ENCODE results near the gene LRRC45. TPM values are rescaled to one million over a fixed set of nuclear protein-coding genes. Genes with fewer than 3 reads are reported as not detected.

Gene LRRC45
- total RNA-seq, 1 donor from 2014 or later: 17.3 TPM

GRCh38 chr17:82030470-82031302 is 7.6 kb downstream of the LRRC45 start:
- TF ChIP-seq, protein P1, sequence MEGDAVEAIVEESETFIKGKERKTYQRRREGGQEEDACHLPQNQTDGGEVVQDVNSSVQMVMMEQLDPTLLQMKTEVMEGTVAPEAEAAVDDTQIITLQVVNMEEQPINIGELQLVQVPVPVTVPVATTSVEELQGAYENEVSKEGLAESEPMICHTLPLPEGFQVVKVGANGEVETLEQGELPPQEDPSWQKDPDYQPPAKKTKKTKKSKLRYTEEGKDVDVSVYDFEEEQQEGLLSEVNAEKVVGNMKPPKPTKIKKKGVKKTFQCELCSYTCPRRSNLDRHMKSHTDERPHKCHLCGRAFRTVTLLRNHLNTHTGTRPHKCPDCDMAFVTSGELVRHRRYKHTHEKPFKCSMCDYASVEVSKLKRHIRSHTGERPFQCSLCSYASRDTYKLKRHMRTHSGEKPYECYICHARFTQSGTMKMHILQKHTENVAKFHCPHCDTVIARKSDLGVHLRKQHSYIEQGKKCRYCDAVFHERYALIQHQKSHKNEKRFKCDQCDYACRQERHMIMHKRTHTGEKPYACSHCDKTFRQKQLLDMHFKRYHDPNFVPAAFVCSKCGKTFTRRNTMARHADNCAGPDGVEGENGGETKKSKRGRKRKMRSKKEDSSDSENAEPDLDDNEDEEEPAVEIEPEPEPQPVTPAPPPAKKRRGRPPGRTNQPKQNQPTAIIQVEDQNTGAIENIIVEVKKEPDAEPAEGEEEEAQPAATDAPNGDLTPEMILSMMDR (IDR thresholded peaks at IDR 0.05): peak; percentile 96
- Histone ChIP-seq H3K36me3 (no peaks in the 10 kb centered on the region), H3K4me1 (peaks cover 22% of the 10 kb centered on the region), H3K9me3 (no peaks in the 10 kb centered on the region), H3K27ac (peak overlapping the region; percentile 37), H3K27me3 (ENCODE audit: low read depth) (peaks cover 8% of the 10 kb centered on the region), H3K4me3 (peak overlapping the region; percentile 62)
- DNase-seq (peak; percentile 89), ATAC-seq (peak; percentile 91 to 92)
- intact Hi-C loops (cut with DNase I): no loop called here

GRCh38 chr17:82031303-82031884 is 8.3 kb downstream of the LRRC45 start, which contains the start of gene RAC3:
TSS of gene RAC3 (plus strand) at chr17:82031678. CDS start at chr17:82031762, 84 bp downstream.
- Histone ChIP-seq H3K36me3 (no peaks in the 10 kb centered on the region), H3K9me3 (no peaks in the 10 kb centered on the region), H3K27ac (peak within 1 kb of the TSS; percentile 37), H3K27me3 (ENCODE audit: low read depth) (peaks cover 8% of the 10 kb centered on the region), H3K4me1 (peaks cover 29% of the 10 kb centered on the region), H3K4me3 (peak within 1 kb of the TSS; percentile 62)
- ATAC-seq (peak; percentile 0 to 9), DNase-seq (no peak)
- intact Hi-C loops (cut with DNase I): no loop called here
- TF ChIP-seq, protein P1 (IDR thresholded peaks at IDR 0.05): no peak

DNA sequence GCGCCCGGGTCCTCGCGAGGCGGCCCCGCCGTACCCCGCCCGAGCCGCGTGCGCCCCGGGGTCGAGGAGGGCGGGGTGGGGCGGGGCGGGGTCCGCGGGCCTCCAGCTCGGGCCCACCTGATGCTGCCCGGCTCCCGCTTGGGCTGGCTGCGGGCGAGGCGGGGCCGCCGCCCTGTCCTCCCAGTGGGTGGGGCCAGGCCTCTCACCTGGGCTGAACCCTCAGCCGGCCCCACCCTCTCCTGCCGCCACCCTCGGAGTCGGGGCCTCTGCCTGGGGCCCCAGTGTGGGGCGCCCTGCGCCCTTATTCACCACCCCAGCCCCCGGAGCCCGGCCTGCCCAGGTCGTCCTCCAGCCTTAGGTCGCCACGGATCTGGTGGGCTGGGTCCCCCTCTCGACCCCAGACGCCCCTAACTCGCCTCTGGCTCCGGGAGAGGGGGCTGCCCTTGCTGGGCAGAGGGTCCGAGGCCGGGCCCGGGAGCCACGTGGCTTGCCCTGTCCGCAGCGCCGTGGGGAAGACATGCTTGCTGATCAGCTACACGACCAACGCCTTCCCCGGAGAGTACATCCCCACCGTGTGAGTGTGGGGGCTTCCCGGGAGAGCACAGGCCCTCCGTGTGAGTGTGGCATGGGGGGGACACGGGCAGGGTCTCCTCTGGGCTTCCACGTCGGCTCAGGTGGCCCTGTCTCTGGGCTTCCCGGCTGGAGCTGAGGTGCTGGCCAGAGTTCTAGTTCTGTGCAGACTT is 9.0 kb downstream of the LRRC45 start:
- Histone ChIP-seq H3K27me3 (ENCODE audit: low read depth) (peaks cover 8% of the 10 kb centered on the region), H3K27ac (no peak overlapping the region), H3K4me3 (peak overlapping the region; percentile 40), H3K4me1 (peaks cover 34% of the 10 kb centered on the region), H3K36me3 (no peaks in the 10 kb centered on the region), H3K9me3 (no peaks in the 10 kb centered on the region)
- DNase-seq (no peak), ATAC-seq (peak; percentile 24 to 47)
- intact Hi-C loops (cut with DNase I): no loop called here
- TF ChIP-seq, protein P1 (IDR thresholded peaks at IDR 0.05): no peak

- Histone ChIP-seq H3K27ac (no peak overlapping the region), H3K27me3 (ENCODE audit: low read depth) (peaks cover 8% of the 10 kb centered on the region), H3K4me1 (peaks cover 43% of the 10 kb centered on the region), H3K4me3 (no peak overlapping the region), H3K36me3 (no peaks in the 10 kb centered on the region), H3K9me3 (no peaks in the 10 kb centered on the region)
- TF ChIP-seq, protein P1 (IDR thresholded peaks at IDR 0.05): no peak
- intact Hi-C loops (cut with DNase I): no loop called here
- ATAC-seq (no peak), DNase-seq (no peak)
These were observed 10.4 kb downstream of the LRRC45 start for GRCh38 chr17:82033359-82034085.
